ENCODE results near the gene PAFAH2. TPM values are rescaled to one million over a fixed set of nuclear protein-coding genes. Genes with fewer than 3 reads are reported as not detected.
A peak's percentile ranks its signal among the peaks of the same experiment; 100 is the strongest.

Gene PAFAH2
- total and polyA plus RNA-seq, 2 of the 8 experiments (the other 6 are each of a cell fraction or from before 2014, with no cell fraction given), result 7.7 to 9.3 TPM

- TF ChIP-seq POU5F1 (IDR thresholded peaks at IDR 0.05; ENCODE audit: low read depth, low read length) (no peak), RNF2 (IDR thresholded peaks at IDR 0.05; ENCODE audit: borderline replicate concordance, low read depth, low read length, missing control alignments, poor library complexity, severe bottlenecking) (no peak), RBBP5 (IDR thresholded peaks at IDR 0.05; ENCODE audit: borderline replicate concordance, low read depth, low read length) (no peak), SAP30 (IDR thresholded peaks at IDR 0.05; ENCODE audit: insufficient read depth, insufficient replicate concordance, low read length) (peak; percentile 70)
These were observed 4.5 kb downstream of the PAFAH2 start (continued) for GRCh38 chr1:25993197-25993951.

Data from H1 (cell line).